ENCODE results near the gene ZNF580. TPM values are rescaled to one million over a fixed set of nuclear protein-coding genes. Genes with fewer than 3 reads are reported as not detected.

Gene ZNF580
- total and polyA plus RNA-seq, 2 of the 13 experiments (the other 11 are each of a cell fraction or from before 2014, with no cell fraction given): 4.4 to 6.0 TPM

- no peak for TF ChIP-seq CEBPZ (IDR thresholded peaks at IDR 0.05; ENCODE audit: low read length)
- TF ChIP-seq CHCHD3 (CRISPR knock-in tag; IDR thresholded peaks at IDR 0.05): 0 out of 2 replicates have a peak, but pooled peaks have one; percentile 33
- no peak for TF ChIP-seq ZBTB34 (CRISPR knock-in tag; IDR thresholded peaks at IDR 0.05)
- TF ChIP-seq ZNF451 (CRISPR knock-in tag; IDR thresholded peaks at IDR 0.05): no peak
- 0 out of 2 replicates have a peak, but pooled peaks have one; percentile 13 for TF ChIP-seq SKIL (CRISPR knock-in tag; IDR thresholded peaks at IDR 0.05; ENCODE audit: borderline replicate concordance)
- TF ChIP-seq ZSCAN21 (CRISPR knock-in tag; IDR thresholded peaks at IDR 0.05; ENCODE audit: borderline replicate concordance): peak; percentile 28; the same call in 1 of the 2 replicates
- TF ChIP-seq FIP1L1 (IDR thresholded peaks at IDR 0.05; ENCODE audit: borderline replicate concordance, insufficient read depth, low read depth, low read length): no peak
- TF ChIP-seq ZNF30 (CRISPR knock-in tag; IDR thresholded peaks at IDR 0.05): 0 out of 2 replicates have a peak, but pooled peaks have one; percentile 56
- no peak for TF ChIP-seq HIVEP1 (CRISPR knock-in tag; IDR thresholded peaks at IDR 0.05)
- 0 out of 2 replicates have a peak, but pooled peaks have one; percentile 12 for TF ChIP-seq KMT2B (CRISPR knock-in tag; IDR thresholded peaks at IDR 0.05)
- no peak for TF ChIP-seq ATF4 (CRISPR knock-in tag; IDR thresholded peaks at IDR 0.05)
- no peak for TF ChIP-seq RARA (CRISPR knock-in tag; IDR thresholded peaks at IDR 0.05)
- peak; percentile 25 for TF ChIP-seq MAX (IDR thresholded peaks at IDR 0.05)
- peak; percentile 45 for TF ChIP-seq TAF15 (IDR thresholded peaks at IDR 0.05; ENCODE audit: low read depth, low read length, poor library complexity, severe bottlenecking)
- TF ChIP-seq ZNF337 (CRISPR knock-in tag; IDR thresholded peaks at IDR 0.05; ENCODE audit: borderline replicate concordance, low read depth): no peak
- no peak; the same call in 1 of the 2 replicates for TF ChIP-seq ZFP91 (CRISPR knock-in tag; IDR thresholded peaks at IDR 0.05; ENCODE audit: borderline replicate concordance)
- 0 out of 2 replicates have a peak, but pooled peaks have one; percentile 23 for TF ChIP-seq NFATC3 (CRISPR knock-in tag; IDR thresholded peaks at IDR 0.05)
- peak; percentile 42 for TF ChIP-seq MED8 (CRISPR knock-in tag; IDR thresholded peaks at IDR 0.05; ENCODE audit: insufficient replicate concordance)
Observed at GRCh38 chr19:55640043-55640576, 692 bp upstream of the ZNF580 start (continued).
